Lower leg skin (tissue), 3 donors: Measurements from ENCODE around the gene EMSY.
"Not testable (repeated sequence)": the region's sequence is repeated elsewhere in the genome, so short reads cannot be mapped to it uniquely, and the experiment has no call there.

ENCODE experiments used
- CTCF ChIP-seq, 3 donors: fragments of 450-650 bp; IDR thresholded peaks; one replicate each; pipeline ENCODE4 v1.5.1; 2016; ENCODE audit warnings: antibody characterized with exemption in 3 of 3, mild to moderate bottlenecking in 3 of 3, moderate library complexity in 2 of 3
- POLR2A ChIP-seq, 2 donors: fragments of 450-650 bp; IDR thresholded peaks; one replicate each; pipeline ENCODE4 v1.6.1; 2016 to 2017; ENCODE audit warnings: antibody characterized with exemption in 2 of 2, mild to moderate bottlenecking in 1 of 2, moderate library complexity in 1 of 2

GRCh38 chr11:76595091-76595490, 150.3 kb downstream of the EMSY start:
- TF ChIP-seq CTCF, POLR2A (IDR thresholded peaks at IDR 0.05): not testable (repeated sequence)
